ENCODE data around the gene CHRNA4. TPM values are rescaled to one million over a fixed set of nuclear protein-coding genes. Genes with fewer than 3 reads are reported as not detected.

Gene CHRNA4
- total and polyA plus RNA-seq, 2 of the 13 experiments (the other 11 are each of a cell fraction or from before 2014, with no cell fraction given), result not detected

GRCh38 chr20:63406011-63406410, 44.9 kb upstream of the CHRNA4 start (continued):
- TF ChIP-seq USF2 (IDR thresholded peaks at IDR 0.05; ENCODE audit: low read depth, low read length), result no peak
- TF ChIP-seq USF2 (CRISPR knock-in tag; IDR thresholded peaks at IDR 0.05; ENCODE audit: borderline replicate concordance), result no peak
- TF ChIP-seq ESRRA (CRISPR knock-in tag; IDR thresholded peaks at IDR 0.05; ENCODE audit: low read depth), result no peak
- TF ChIP-seq ZNF17 (CRISPR knock-in tag; IDR thresholded peaks at IDR 0.05), result no peak
- TF ChIP-seq ZNF562 (CRISPR knock-in tag; IDR thresholded peaks at IDR 0.05; ENCODE audit: borderline replicate concordance), result no peak
- no peak for TF ChIP-seq TFDP2 (CRISPR knock-in tag; IDR thresholded peaks at IDR 0.05)
- TF ChIP-seq ZFY (CRISPR knock-in tag; IDR thresholded peaks at IDR 0.05), result peak; percentile 47; the same call in 1 of the 2 replicates
- TF ChIP-seq TP53 (CRISPR knock-in tag; conservative IDR thresholded peaks at IDR 0.05), result no peak
- TF ChIP-seq CBX2 (IDR thresholded peaks at IDR 0.05; ENCODE audit: low read depth, low read length), result no peak
- TF ChIP-seq CBX2 (CRISPR knock-in tag; IDR thresholded peaks at IDR 0.05; ENCODE audit: low read depth), result no peak
- peak; percentile 45; the same call in 1 of the 2 replicates for TF ChIP-seq CCDC6 (CRISPR knock-in tag; IDR thresholded peaks at IDR 0.05)
- no peak for TF ChIP-seq GLI4 (CRISPR knock-in tag; IDR thresholded peaks at IDR 0.05; ENCODE audit: borderline replicate concordance)
- TF ChIP-seq NFAT5 (CRISPR knock-in tag; IDR thresholded peaks at IDR 0.05), result no peak
- 0 out of 2 replicates have a peak, but pooled peaks have one; percentile 27 for TF ChIP-seq ELF3 (CRISPR knock-in tag; IDR thresholded peaks at IDR 0.05)
- TF ChIP-seq ARNTL (CRISPR knock-in tag; IDR thresholded peaks at IDR 0.05), result no peak
- no peak for TF ChIP-seq ZNF766 (CRISPR knock-in tag; IDR thresholded peaks at IDR 0.05; ENCODE audit: borderline replicate concordance)
- peak; percentile 50; the same call in 1 of the 2 replicates for TF ChIP-seq ERF (CRISPR knock-in tag; IDR thresholded peaks at IDR 0.05)
- TF ChIP-seq SOX13 (IDR thresholded peaks at IDR 0.05), result no peak
- TF ChIP-seq SOX13 (CRISPR knock-in tag; conservative IDR thresholded peaks at IDR 0.05 in 1 of 2, IDR thresholded peaks at IDR 0.05 in 1 of 2), result 0 out of 4 replicates have a peak, but pooled peaks of 1 of the 2 experiments have one; percentile 13
- peak; percentile 36; the same call in 1 of the 2 replicates for TF ChIP-seq RXRA (CRISPR knock-in tag; IDR thresholded peaks at IDR 0.05)
- no peak for TF ChIP-seq SIN3A (IDR thresholded peaks at IDR 0.05; ENCODE audit: borderline replicate concordance, low read depth, low read length)
